DND-41 (cell line): Measurements from ENCODE around the gene PLCL1.

ENCODE experiments used
- ATAC-seq: fragments of 200-7000 bp; cut with Tn5 transposase; 3 replicates; pipeline ENCODE4 v1.9.1; 2021; ENCODE audit warnings: low read depth; ENCODE audit not compliant: insufficient read depth
- DNase-seq: peaks from one replicate; pipeline ENCODE4 v3.0.0-alpha.2; 2020
- H2AFZ ChIP-seq: 2 replicates; pipeline ENCODE4 v1.6.0; 2012; ENCODE audit warnings: low read depth, low read length
- H3K27ac ChIP-seq: 2 replicates; pipeline ENCODE4 v1.5.1; 2012; ENCODE audit warnings: low read length, inconsistent platforms
- H3K27me3 ChIP-seq: fragments of 200-600 bp; sonication (generic); 2 replicates; pipeline ENCODE4 v1.6.0; 2012; ENCODE audit warnings: low read length, mild to moderate bottlenecking, inconsistent platforms; ENCODE audit not compliant: insufficient read depth, poor library complexity
- H3K36me3 ChIP-seq: 2 replicates; pipeline ENCODE4 v1.5.1; 2012; ENCODE audit warnings: low read length, inconsistent platforms; ENCODE audit not compliant: insufficient read depth
- H3K4me1 ChIP-seq: 2 replicates; pipeline ENCODE4 v1.5.1; 2012; ENCODE audit warnings: mild to moderate bottlenecking, low read length; ENCODE audit not compliant: insufficient read depth
- H3K4me2 ChIP-seq: 2 replicates; pipeline ENCODE4 v1.6.0; 2012; ENCODE audit warnings: mild to moderate bottlenecking, moderate library complexity, low read length, inconsistent platforms; ENCODE audit not compliant: insufficient read depth
- H3K4me3 ChIP-seq, 2 experiments: fragments of 200-600 bp in 1 of 2; shearing (Covaris generic) in 1 of 2; 2 replicates each; pipeline ENCODE4 v1.5.1; 2012 to 2016; ENCODE audit warnings: inconsistent platforms in 2 of 2, low read length in 2 of 2, mild to moderate bottlenecking in 2 of 2, low read depth in 1 of 2, moderate library complexity in 1 of 2
- H3K79me2 ChIP-seq: 2 replicates; pipeline ENCODE4 v1.6.0; 2012; ENCODE audit warnings: low read length, inconsistent platforms; ENCODE audit not compliant: insufficient read depth
- H3K9ac ChIP-seq: 2 replicates; pipeline ENCODE4 v1.6.0; 2012; ENCODE audit warnings: low read depth, mild to moderate bottlenecking, inconsistent platforms, low read length, moderate library complexity
- H3K9me3 ChIP-seq: 2 replicates; pipeline ENCODE4 v1.5.1; 2012; ENCODE audit warnings: low read length, moderate library complexity, mild to moderate bottlenecking, inconsistent platforms; ENCODE audit not compliant: insufficient read depth, severe bottlenecking
- H4K20me1 ChIP-seq: 2 replicates; pipeline ENCODE4 v1.6.0; 2012; ENCODE audit warnings: low read length; ENCODE audit not compliant: insufficient read depth
- EZH2 ChIP-seq: IDR thresholded peaks from 3 replicates; pipeline ENCODE4 v1.6.1; 2012; ENCODE audit warnings: borderline replicate concordance, low read depth, mild to moderate bottlenecking, moderate library complexity, low read length, inconsistent platforms; ENCODE audit not compliant: severe bottlenecking
- TF ChIP-seq, protein P1 (sequence below): IDR thresholded peaks from 2 replicates; pipeline ENCODE4 v1.5.1; 2012; ENCODE audit warnings: borderline replicate concordance, low read length, moderate library complexity, mild to moderate bottlenecking; ENCODE audit not compliant: poor library complexity, severe bottlenecking; ENCODE audit errors: extremely low read depth

The PLCL1 gene

GRCh38 chr2:197913084-197913483, 108.7 kb downstream of the PLCL1 start:
- DNase-seq (no peak), ATAC-seq (no peak)
- H3K4me2 ChIP-seq = no peak overlapping the region
- H3K9ac ChIP-seq = no peak overlapping the region
- no peaks in the 10 kb centered on the region for H3K4me1 ChIP-seq
- H3K79me2 ChIP-seq = no peaks in the 10 kb centered on the region
- H4K20me1 ChIP-seq = peaks cover 16% of the 10 kb centered on the region; the same call in 1 of the 2 replicates
- H3K27me3 ChIP-seq = no peaks in the 10 kb centered on the region
- H3K27ac ChIP-seq = no peak overlapping the region
- no peaks in the 10 kb centered on the region for H3K36me3 ChIP-seq
- no peak overlapping the region for H2AFZ ChIP-seq
- TF ChIP-seq, protein P1, sequence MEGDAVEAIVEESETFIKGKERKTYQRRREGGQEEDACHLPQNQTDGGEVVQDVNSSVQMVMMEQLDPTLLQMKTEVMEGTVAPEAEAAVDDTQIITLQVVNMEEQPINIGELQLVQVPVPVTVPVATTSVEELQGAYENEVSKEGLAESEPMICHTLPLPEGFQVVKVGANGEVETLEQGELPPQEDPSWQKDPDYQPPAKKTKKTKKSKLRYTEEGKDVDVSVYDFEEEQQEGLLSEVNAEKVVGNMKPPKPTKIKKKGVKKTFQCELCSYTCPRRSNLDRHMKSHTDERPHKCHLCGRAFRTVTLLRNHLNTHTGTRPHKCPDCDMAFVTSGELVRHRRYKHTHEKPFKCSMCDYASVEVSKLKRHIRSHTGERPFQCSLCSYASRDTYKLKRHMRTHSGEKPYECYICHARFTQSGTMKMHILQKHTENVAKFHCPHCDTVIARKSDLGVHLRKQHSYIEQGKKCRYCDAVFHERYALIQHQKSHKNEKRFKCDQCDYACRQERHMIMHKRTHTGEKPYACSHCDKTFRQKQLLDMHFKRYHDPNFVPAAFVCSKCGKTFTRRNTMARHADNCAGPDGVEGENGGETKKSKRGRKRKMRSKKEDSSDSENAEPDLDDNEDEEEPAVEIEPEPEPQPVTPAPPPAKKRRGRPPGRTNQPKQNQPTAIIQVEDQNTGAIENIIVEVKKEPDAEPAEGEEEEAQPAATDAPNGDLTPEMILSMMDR = no peak
- TF ChIP-seq EZH2 = no peak
- H3K9me3 ChIP-seq = no peaks in the 10 kb centered on the region
- H3K4me3 ChIP-seq = no peak overlapping the region

GRCh38 chr2:197914778-197915177, 110.4 kb downstream of the PLCL1 start:
- no peak for ATAC-seq
- no peak overlapping the region for H3K9ac ChIP-seq

GRCh38 chr2:197915548-197916265, 111.3 kb downstream of the PLCL1 start:
- Histone ChIP-seq H3K4me1 (no peaks in the 10 kb centered on the region), H3K27ac (no peak overlapping the region), H3K36me3 (no peaks in the 10 kb centered on the region), H3K9me3 (no peaks in the 10 kb centered on the region), H3K4me3 (no peak overlapping the region), H3K27me3 (no peaks in the 10 kb centered on the region), H3K79me2 (no peaks in the 10 kb centered on the region), H3K9ac (no peak overlapping the region), H4K20me1 (no peaks in the 10 kb centered on the region), H3K4me2 (no peak overlapping the region), H2AFZ (no peak overlapping the region)
- TF ChIP-seq, protein P1 = no peak
- no peak for TF ChIP-seq EZH2
- DNase-seq = no peak
- no peak for ATAC-seq

More at GRCh38 chr2:197914778-197915177, 110.4 kb downstream of the PLCL1 start:
- DNase-seq = no peak
- H3K36me3 ChIP-seq = no peaks in the 10 kb centered on the region
- no peak for TF ChIP-seq EZH2
- TF ChIP-seq, protein P1 = no peak
- H3K4me3 ChIP-seq = no peak overlapping the region
- no peak overlapping the region for H2AFZ ChIP-seq
- no peaks in the 10 kb centered on the region for H3K9me3 ChIP-seq
- no peaks in the 10 kb centered on the region for H3K27me3 ChIP-seq
- no peaks in the 10 kb centered on the region for H3K4me1 ChIP-seq
- no peaks in the 10 kb centered on the region for H3K79me2 ChIP-seq
- H3K27ac ChIP-seq = no peak overlapping the region
- H3K4me2 ChIP-seq = no peak overlapping the region
- peaks cover 7% of the 10 kb centered on the region; the same call in 1 of the 2 replicates for H4K20me1 ChIP-seq
